ENCODE data around the gene VIPR2.

VIPR2 gene

GRCh38 chr7:159046300-159046699 lies 98.4 kb downstream of the VIPR2 start:
- no peak for DNase-seq (ENCODE audit: low read depth in 2 of 2)

GRCh38 chr7:159045839-159046238 lies 98.8 kb downstream of the VIPR2 start:
- no peak for DNase-seq (ENCODE audit: low read depth in 2 of 2)

- DNase-seq (ENCODE audit: low read depth in 2 of 2), result no peak
These were observed 102.0 kb downstream of the VIPR2 start for GRCh38 chr7:159042581-159043101.

- DNase-seq (ENCODE audit: low read depth in 2 of 2), result no peak
These were observed 102.6 kb downstream of the VIPR2 start for GRCh38 chr7:159042103-159042502.

- DNase-seq (ENCODE audit: low read depth in 2 of 2), result no peak
These were observed 103.6 kb downstream of the VIPR2 start for GRCh38 chr7:159040912-159041711.

- DNase-seq (ENCODE audit: low read depth in 2 of 2), result no peak
These were observed 104.5 kb downstream of the VIPR2 start for GRCh38 chr7:159040146-159040545.

GRCh38 chr7:159039716-159040115 lies 105.0 kb downstream of the VIPR2 start:
- no peak for DNase-seq (ENCODE audit: low read depth in 2 of 2)

GRCh38 chr7:159038066-159038465 lies 106.6 kb downstream of the VIPR2 start:
- no peak for DNase-seq (ENCODE audit: low read depth in 2 of 2)

GRCh38 chr7:159036916-159037605 lies 107.6 kb downstream of the VIPR2 start:
- DNase-seq (ENCODE audit: low read depth in 2 of 2), result no peak

GRCh38 chr7:159035571-159036073 lies 109.0 kb downstream of the VIPR2 start:
- DNase-seq (ENCODE audit: low read depth in 2 of 2), result no peak

GRCh38 chr7:159034988-159035387 lies 109.7 kb downstream of the VIPR2 start:
- DNase-seq (ENCODE audit: low read depth in 2 of 2), result no peak

- no peak for DNase-seq (ENCODE audit: low read depth in 2 of 2)
These were observed 110.3 kb downstream of the VIPR2 start for GRCh38 chr7:159034394-159034793.

- DNase-seq (ENCODE audit: low read depth in 2 of 2), result no peak
These were observed 110.7 kb downstream of the VIPR2 start for GRCh38 chr7:159033956-159034355.

- no peak for DNase-seq (ENCODE audit: low read depth in 2 of 2)
These were observed 111.2 kb downstream of the VIPR2 start for GRCh38 chr7:159033473-159033825.

GRCh38 chr7:159032753-159033472 lies 111.8 kb downstream of the VIPR2 start:
- no peak for DNase-seq (ENCODE audit: low read depth in 2 of 2)

- DNase-seq (ENCODE audit: low read depth in 2 of 2), result no peak
These were observed 112.3 kb downstream of the VIPR2 start for GRCh38 chr7:159032322-159032721.

- no peak for DNase-seq (ENCODE audit: low read depth in 2 of 2)
These were observed 112.9 kb downstream of the VIPR2 start for GRCh38 chr7:159031750-159032149.

GRCh38 chr7:159031135-159031701 lies 113.4 kb downstream of the VIPR2 start:
- DNase-seq (ENCODE audit: low read depth in 2 of 2), result no peak

- no peak for DNase-seq (ENCODE audit: low read depth in 2 of 2)
These were observed 114.1 kb downstream of the VIPR2 start for GRCh38 chr7:159030490-159031134.

- DNase-seq (ENCODE audit: low read depth in 2 of 2), result no peak
These were observed 115.9 kb downstream of the VIPR2 start for GRCh38 chr7:159028508-159029401.

Measured in stimulated activated CD8-positive, alpha-beta memory T cell treated with anti-CD3 and anti-CD28 coated beads, Interleukin-2, amount 100 ng/mL, for 1 hour (primary cell).